Measurements from ENCODE around the gene HES5.

The HES5 gene

DNA sequence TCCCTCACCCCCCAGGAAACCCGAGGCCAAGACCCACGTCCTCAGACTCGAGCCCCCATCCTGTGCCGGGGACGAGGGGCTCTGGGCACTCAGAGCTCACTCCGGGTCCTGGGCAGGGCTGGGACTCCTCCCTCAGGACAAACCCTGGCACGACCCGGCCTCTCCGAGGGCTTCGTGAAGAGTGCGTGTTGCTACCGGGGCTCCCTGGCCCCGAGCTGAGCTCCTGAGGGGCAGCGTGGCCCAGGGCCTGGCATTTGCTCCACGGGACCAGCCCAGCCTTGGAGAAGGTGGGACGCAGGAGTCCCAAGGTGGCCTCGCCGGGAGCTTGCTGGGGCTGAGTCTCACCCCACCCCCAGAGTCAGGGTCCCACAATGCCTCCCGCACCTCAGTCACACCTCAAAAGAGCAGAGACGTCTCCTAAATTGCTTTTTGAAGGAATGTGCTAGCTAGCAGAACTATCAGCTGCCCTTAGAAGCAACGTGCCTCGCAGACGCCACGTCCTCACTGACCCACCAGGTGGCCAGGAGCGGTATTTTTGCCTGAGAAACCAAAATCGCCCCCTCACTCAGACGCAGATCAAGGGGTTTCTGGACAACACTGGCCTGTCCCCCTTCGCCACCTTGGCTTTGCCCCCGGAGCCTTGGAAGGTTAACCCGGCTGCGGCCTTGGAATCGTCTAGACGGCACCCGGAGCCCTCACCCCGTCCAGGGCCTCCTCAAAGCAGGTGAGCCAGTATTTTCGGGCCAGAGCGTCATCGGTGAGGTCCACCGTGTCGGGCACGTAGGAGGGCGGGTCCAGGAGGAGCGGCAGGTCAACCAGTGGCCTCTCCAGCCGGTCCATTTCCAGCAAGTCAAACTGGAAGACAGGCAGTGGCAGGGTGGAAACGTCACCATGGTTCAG, 14.9 kb downstream of the HES5 start:
- no peak for DNase-seq

DNA sequence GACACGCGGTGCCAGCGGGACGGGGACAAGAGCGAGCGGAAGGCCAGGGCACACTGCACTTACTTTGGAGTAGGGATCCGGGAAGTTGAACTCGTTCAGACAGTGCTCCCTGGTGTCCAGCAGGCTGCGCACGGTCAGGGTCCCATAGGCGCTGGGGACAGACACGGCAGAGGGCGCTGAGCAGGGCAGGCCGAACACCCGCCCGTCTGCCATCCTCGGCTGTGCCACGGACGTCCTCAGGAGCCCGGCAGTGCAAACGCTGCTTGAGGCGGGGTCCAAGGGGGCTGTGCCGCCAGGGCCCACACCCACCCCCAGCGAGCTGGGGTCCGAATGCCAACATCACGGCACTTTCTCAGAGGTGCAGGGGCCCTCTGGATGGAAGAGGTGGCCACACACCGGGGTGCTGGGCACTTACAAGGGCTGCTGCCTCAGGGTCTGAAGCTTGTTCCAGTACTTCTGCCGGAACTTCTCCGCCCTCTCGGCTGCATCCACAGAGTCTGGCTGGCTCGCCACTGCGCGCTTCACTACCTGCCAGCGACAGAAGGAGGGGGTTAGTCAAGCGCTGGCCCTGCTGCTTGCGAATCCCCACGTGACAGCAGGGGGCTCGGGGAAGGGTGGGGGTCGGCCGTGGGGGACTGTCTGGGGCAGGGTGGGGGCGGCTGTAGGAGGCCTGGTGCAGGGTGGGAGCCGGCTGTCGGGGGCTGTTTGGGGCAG, 16.0 kb downstream of the HES5 start:
- DNase-seq, result no peak

DNA sequence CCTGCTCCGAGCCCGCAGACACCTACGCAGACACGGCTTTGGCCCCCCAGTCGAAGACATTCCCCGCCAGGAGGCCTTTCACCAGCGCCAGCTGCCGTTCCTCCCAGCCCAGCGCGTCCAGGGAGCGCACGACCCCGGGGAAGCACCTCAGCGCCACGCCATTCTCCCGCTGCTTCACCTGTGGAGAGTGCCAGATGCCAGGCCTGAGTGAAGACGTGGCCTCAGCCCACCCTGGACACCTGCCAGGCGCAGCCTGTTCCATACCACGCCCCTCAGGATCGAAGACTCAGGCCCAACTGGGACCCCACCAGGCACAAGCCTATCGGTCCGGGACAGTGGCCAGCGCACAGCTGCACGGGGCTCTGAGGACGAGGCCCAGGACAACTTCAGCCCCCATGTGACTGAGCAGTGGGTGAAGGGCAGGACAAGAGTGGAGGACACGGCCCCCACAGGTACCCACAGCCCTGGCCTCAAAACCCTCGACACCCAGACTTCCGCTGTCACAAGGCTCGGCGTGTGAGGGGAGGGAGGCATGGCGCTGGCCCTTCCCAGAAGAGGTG, 17.1 kb downstream of the HES5 start:
- no peak for DNase-seq

DNA sequence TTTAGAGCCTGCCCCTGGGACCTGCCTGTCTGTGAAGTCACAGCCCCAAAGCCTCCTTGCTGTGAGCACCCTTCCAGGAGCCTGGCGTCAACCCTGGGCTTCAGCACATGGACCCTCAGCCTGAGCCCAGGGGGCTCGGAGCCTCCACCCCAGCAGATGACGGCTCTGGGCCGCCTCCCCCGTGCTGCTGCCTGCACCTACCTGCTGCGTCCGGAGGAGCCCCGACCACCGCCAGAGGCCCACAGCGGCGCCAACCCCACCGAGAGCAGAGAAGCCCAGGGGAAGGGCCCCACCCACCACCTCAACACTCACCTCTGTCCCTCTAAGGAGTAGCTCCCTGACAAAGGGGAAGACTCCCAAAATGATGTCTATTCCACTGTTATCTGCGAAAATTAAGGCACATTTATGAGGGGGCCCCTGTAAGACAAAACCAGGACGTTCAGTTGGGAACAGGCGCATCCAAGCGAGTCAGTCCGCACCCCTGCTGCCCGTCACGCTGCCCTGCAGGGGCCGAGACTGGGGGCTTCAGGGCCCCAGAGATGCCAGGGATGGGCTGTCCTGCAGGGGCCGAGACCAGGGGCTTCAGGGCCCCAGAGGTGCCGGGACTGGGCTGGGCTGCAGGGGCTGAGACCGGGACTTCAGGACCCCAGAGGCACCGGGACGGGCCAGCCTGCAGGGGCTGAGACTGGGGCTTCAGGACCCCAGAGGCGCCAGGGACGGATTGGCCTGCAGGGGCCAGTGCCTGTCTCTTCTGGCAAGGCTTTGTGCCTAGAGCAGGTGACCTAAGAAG, 19.5 kb downstream of the HES5 start:
- no peak for DNase-seq

DNA sequence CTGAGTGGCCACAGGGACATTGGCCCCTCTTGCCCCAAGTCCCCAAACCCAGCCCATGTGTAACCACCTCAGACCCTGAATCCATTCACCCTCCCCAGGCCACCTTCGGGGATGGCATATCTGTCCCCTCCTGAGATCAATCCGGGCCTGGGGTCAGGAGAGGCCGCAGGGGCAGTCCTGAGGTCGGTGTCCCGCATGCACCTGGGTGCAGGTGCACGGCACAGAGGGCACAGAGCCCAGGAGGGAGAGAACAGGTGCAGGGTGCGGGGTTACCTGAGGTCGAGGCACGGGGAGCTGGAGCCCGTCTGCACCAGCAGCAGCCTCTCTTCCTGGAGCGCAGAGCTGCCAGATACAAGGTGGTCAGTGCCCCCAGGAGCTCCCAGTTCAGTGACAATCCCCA, 20.5 kb downstream of the HES5 start:
- DNase-seq, result no peak

DNA sequence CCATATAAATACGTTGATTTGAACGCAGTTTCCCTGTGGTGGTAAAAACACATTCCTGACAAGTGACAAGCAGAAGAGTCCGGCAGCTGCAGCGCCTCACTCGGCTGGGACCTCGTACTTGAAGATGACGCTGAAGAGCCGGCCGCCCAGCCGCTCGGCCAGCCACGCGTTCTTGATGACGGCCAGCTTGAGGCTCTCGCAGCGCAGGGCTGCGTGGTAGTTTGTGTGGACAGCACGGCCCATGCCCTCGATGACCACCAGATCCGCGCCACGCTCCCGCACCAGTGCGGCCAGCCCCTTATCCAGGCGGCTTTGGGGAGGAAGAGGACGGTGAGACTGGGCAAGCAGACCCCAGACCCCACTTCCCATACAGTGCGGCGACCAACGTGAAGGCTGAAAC, 21.3 kb downstream of the HES5 start:
- no peak for DNase-seq

DNA sequence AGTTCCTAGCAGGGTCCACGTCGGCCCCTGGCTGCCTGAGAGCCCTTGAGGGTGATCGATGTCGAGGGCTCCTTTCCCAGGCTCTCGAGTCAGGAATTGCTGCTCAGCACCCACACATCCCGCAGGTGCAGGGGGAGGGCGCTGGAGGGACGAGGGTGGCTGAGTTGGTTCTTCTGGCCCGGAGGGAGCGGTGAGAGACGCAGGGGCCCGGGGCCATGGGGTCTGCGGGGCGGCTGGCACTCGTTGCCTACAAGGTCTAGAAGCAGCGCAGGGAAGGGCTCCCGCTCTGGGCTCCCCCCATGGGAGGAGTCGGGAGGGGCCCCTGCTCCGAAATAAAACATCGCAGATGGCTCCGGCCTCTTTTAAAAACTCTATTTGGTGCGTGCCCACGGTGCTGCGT, 21.9 kb downstream of the HES5 start:
- DNase-seq, result no peak

DNA sequence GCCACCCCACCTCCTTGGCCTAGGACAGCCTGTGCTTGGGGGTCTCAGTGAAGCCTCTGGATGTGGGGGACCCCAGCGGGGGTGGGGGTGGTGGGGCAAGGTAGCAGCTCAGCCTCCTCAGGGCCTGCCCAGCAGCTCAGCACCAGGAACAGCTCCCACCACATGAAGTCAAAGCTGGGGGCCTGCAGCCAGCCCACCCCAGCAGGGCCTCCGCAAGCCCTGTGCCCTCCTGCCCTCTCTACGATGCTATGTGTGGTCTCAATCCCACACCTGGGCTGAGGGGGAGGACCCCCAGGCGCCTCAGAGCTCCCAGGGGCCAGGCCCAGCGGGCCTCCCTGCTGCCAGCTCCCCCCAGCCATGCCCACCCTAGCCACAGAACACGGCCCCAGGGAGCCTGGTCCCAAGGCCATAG, 22.3 kb downstream of the HES5 start:
- DNase-seq, result no peak

DNA sequence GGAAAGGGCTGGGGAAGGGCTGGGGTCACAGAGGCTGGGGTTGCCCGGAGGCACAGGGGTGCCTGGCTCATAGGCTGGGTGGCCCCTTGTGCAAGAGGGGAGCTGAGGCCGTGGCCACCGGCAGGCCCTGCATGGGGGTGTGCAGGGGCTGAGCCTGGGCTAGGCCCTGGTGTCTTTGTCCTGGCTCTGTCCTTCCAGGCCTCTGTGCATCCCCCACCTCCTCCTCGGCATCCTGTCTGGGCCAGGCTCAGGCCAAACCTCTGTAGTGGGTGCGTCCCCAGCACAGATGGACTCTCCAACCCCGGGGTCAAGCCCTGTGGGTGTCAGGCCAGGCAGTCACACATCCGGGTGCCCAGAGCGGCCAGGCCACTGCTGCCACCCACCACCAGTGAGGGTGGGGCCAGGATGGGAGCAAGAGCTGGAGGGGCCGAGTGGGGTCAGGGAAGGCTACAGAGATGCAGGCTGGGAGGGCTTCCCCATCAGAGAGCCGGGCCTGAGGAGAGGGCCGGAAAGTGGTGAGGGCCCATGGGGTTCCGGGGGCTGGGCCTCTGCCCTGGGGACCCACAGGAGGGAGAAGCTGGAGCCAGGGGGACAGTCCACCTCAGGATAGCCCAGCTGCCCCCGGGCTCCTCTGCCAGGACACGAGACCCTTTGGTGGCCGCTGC, 23.0 kb downstream of the HES5 start:
- no peak for DNase-seq

DNA sequence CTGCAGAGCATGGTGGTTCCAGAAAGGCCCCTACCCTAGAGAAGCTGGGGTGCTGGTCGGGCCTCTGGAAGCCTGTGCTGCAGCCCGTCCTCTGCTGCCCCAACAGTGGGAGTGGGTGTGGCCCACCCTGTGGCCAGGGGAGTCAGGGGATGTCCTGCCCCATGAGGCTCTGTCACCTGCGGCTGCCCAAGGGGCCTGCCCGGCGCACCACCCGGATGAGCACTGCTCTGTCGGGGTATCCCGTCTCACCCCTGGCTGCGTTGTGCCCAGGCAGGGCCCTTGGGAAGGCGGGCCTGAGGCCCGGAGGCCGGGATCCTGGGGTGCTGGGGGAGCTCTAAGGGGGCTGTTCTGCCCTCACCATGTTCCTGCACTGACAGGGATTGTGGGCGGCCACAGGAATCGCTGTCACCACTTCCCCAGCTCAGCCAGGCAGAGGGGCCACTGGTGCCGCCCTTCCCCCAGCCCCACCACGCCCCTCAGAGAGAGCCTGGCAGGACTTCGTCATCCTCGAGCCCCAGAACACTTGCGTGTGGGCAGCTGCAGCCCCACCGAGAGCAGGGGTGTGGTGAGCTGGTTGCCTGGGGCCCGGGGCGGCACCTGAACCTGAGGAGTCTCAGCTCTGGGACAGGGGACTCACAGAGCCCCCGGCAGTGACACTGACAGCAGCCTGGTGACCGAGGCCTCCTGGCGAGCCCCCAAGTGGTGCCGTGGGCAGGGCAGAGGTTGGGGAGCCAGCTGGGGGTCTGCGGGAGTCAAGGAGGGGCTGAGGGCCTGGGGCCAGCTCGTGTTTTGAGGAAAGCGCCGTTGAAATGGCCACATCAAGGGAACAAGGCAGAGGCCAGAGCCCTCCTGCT, 23.8 kb downstream of the HES5 start:
- no peak for DNase-seq

DNA sequence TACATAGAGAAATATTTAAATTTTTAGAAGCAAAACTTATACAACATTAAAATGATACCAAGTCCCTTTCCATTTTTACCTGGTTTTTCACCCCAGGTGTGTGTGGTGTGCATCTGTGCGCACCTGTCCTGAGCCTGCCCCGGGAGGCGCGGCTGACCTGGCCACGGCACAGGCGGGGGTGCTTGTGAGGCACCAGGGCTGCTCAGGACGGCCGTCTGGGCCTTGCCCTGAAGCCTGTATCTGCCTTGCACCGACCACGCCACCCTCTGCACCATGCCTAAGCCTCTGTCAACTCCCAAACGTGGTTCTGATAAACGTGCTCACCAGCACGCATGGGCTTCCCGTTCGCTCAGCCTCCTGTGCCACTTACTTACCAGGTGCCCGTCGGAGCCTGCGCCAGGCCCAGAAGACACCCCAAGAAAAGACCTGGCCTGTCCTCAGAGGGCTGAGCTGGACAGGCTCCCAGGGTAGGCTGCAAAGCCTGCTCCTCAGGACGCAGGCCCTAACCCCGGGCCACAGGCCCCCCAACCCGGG, 24.5 kb downstream of the HES5 start:
- no peak for DNase-seq

DNA sequence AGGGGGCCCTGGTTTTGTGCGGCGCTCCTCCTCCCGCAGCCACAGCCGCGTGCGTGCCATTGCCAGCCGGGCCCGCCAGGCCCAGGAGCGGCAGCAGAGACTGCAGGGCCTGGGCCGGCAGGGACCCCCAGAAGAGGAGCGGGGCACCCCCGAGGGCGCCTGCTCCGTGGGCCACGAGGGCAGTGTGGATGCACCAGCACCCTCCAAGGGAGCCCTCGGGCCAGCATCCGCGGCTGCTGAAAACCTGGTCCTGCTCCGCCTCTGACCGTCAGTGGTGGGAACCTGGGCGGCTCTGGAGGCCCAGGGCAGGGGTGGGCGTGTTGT, 25.2 kb downstream of the HES5 start:
- no peak for DNase-seq

DNA sequence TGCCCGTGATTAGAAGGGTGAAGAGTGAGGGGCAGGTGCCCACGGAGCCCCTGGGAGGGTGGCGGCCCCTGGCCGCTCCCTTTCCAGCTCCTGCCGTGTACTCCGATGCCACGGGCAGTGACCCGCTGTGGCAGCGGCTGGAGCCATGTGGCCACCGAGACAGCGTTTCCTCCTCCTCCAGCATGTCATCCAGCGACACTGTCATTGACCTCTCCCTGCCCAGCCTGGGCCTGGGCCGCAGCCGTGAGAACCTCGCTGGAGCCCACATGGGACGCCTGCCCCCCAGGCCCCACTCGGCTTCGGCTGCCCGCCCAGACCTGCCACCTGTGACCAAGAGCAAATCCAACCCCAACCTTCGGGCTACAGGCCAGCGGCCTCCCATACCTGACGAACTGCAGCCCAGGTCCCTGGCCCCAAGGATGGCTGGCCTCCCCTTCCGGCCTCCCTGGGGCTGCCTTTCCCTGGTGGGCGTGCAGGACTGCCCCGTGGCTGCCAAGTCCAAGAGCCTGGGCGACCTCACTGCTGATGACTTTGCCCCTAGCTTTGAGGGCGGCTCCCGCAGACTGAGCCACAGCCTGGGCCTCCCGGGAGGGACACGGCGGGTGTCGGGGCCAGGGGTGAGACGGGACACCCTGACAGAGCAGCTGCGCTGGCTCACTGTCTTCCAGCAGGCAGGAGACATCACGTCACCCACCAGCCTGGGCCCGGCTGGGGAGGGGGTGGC, 25.7 kb downstream of the HES5 start:
- DNase-seq, result no peak

DNA sequence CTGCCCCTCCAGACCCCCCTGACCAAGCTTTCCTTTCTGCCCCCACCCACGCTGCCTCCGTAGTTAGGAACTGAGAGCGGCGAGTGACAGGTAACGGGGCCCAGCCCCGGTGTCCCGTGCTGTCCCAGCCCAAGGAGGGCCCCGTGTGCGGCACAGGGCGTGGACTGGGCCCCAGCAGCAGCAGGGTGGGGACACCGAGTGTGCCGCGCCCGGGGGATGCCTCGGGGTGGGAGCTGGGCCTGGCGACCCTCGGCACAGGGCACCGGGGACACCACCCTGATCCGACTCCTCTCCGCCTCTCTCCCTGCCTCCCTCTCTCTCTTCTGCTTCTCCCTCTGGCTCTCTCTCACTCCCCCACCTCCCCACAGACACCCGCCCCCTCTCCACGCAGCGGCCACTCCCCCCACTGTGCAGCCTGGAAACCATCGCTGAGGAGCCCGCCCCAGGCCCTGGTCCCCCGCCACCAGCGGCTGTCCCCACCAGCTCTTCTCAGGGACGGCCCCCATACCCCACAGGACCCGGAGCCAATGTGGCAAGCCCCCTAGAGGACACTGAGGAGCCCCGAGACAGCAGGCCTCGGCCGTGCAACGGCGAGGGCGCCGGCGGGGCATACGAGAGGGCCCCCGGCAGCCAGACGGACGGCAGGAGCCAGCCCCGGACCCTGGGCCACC, 26.4 kb downstream of the HES5 start:
- no peak for DNase-seq

DNA sequence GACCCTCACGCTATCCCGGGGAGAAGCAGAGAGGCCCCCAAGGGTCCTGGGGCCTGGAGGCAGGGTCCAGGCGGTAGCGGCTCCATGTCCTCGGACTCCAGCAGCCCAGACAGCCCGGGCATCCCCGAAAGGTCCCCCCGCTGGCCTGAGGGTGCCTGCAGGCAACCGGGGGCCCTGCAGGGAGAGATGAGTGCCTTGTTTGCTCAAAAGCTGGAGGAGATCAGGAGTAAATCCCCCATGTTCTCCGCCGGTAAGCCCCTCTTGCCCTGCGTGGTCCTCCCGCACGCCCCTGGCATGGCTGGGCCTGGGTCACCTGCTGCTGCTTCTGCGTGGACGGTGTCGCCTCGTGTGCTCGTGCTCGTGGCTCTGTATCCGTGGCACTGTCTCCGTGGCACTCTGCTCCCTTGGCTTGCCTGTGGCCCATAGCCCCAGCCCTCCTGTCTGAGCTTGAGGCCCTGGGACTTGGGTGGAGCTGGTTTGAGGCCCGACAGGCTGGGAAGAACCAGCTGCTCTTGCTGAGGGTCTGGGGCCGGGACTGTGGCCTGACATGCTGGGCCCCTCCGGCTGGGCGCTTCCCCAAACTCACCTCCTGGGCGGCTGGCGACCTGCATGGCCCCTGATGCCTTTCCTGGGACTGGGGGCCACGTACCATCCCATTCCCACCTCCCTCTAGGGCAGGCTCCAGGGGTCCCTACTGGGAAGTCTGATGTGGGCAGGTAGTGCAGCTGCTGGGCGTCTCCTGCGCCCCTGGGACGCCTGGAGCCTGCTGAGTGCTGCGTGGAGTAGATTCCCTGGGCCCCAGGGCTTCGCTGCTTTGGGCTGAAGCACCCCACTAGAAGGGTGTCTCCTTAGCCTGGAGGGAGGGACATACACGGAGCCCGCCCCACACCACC, 27.2 kb downstream of the HES5 start:
- DNase-seq, result no peak

DNA sequence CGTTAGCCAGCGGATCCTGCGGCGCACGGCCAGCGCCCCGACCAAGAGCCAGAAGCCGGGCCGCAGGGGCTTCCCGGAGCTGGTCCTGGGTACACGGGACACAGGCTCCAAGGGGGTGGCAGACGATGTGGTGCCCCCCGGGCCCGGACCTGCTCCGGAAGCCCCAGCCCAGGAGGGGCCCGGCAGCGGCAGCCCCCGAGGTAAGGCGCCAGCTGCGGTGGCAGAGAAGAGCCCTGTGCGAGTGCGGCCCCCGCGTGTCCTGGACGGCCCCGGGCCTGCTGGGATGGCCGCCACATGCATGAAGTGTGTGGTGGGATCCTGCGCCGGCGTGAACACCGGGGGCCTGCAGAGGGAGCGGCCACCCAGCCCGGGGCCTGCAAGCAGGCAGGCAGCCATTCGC, 27.9 kb downstream of the HES5 start:
- no peak for DNase-seq

DNA sequence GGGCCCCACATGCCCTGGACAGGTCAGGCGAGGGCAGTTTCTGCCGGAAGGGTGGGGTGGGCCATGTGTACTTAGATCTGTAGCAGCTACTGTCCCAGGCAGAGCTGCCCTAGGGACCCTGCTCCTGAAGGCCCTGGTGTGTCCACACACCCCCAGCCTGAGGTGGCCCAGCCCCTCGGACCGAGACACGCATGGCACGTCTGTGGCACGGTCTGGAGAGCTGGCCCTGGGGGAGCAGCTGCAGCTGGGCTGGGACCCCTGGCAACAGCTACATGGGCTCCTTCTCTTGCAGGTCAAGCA, 28.3 kb downstream of the HES5 start:
- no peak for DNase-seq

DNA sequence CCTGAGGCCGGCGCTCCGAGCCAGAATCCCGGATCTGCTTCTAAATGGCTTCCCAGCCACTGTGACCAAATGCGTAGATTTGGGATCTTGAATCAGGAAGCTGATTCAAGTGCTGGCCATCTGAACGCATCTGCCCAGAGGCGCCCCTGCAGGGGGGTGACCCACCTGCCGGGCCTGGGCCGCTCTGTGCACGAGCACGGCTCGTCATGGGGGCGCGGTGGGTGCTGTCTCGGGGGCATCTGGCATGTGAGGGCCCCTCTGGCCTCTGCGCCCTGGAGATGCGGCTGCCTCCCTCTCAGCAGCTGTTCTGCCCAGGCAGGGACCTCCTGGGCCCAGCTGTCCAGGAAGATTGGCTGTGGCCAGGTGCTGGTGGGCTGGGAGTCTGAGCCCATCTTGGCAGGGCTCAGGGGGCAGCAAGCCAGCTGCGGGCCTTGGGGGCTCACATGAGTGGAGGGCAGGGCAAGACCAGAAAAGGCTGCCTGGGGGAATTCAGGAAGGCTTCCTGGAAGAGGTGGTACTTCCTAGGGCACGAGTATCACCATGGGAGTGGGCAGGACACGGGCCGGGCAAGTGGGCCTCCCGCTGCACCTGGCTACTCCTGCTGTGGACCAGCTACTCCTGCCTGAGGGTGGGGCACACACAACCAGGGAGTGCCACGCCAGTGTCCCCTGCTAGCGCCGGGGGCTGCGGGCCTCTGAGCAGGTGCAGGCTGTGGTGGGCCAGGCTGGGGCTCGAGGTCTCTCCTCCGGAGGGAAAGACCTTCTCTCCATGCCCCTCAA, 28.8 kb downstream of the HES5 start:
- no peak for DNase-seq
